NB4 (cell line): ENCODE results near the gene SUMO3.

Experiments
- CTCF ChIP-seq: IDR thresholded peaks from one replicate; pipeline ENCODE4 v1.5.1; 2012; ENCODE audit warnings: low read depth, low read length
- POLR2A ChIP-seq: IDR thresholded peaks from 2 replicates; pipeline ENCODE4 v1.6.1; 2011; ENCODE audit warnings: mild to moderate bottlenecking; ENCODE audit not compliant: insufficient read length; ENCODE audit errors: extremely low read depth

GRCh38 chr21:44780767-44781459 lies 36.9 kb downstream of the SUMO3 start:
- TF ChIP-seq CTCF, result no peak
- TF ChIP-seq POLR2A, result no peak
